ENCODE measurements around the gene SLC9A7. TPM values are rescaled to one million over a fixed set of nuclear protein-coding genes. Genes with fewer than 3 reads are reported as not detected.
A peak's percentile ranks its signal among the peaks of the same experiment; 100 is the strongest.

Gene SLC9A7
- total and polyA plus RNA-seq, 3 donors from 2014 or later, result 2.6 to 8.1 (median 7.4) TPM

GRCh38 chrX:46642145-46642544 lies 116.8 kb downstream of the SLC9A7 start:
- Histone ChIP-seq H3K4me3 (no peak overlapping the region), H3K9me3 (no peaks in the 10 kb centered on the region), H3K36me3 (ENCODE audit: low read depth, missing control alignments) (no peaks in the 10 kb centered on the region), H3K4me1 (no peaks in the 10 kb centered on the region), H3K27ac (no peak overlapping the region), H3K27me3 (no peaks in the 10 kb centered on the region)
- intact Hi-C loops (cut with DNase I; ENCODE audit: low total_unique reads), result no loop called here
- WGBS, 2 donors, result 37 to 45% methylated on average over 3 to 4 of the region's 4 CpGs
- TF ChIP-seq CTCF (IDR thresholded peaks at IDR 0.05) (peak; percentile 26 to 42 (median 42)), POLR2A (IDR thresholded peaks at IDR 0.05) (no peak)
- no peak for DNase-seq

- Histone ChIP-seq H3K36me3 (ENCODE audit: low read depth, missing control alignments) (no peaks in the 10 kb centered on the region), H3K27ac (no peak overlapping the region), H3K9me3 (no peaks in the 10 kb centered on the region), H3K4me1 (no peaks in the 10 kb centered on the region), H3K27me3 (no peaks in the 10 kb centered on the region), H3K4me3 (no peak overlapping the region)
- 76 to 80% methylated on average over 2 of the region's 2 CpGs for WGBS, 2 donors
- no peak for TF ChIP-seq CTCF (IDR thresholded peaks at IDR 0.05)
- intact Hi-C loops (cut with DNase I; ENCODE audit: low total_unique reads), result loop anchor here (10.0 kb wide), 1 partner anchor 63 kb away; the partner anchor contains the start of gene CHST7
- DNase-seq, result no peak
These were observed 121.0 kb downstream of the SLC9A7 start for GRCh38 chrX:46637938-46638337.

GRCh38 chrX:46636223-46636622 lies 122.7 kb downstream of the SLC9A7 start:
- Histone ChIP-seq H3K4me3 (no peak overlapping the region), H3K36me3 (ENCODE audit: low read depth, missing control alignments) (no peaks in the 10 kb centered on the region), H3K9me3 (no peaks in the 10 kb centered on the region), H3K27ac (no peak overlapping the region), H3K27me3 (no peaks in the 10 kb centered on the region), H3K4me1 (no peaks in the 10 kb centered on the region)
- DNase-seq, result no peak
- WGBS, 2 donors, result 86 to 87% methylated on average over 6 of the region's 6 CpGs
- intact Hi-C loops (cut with DNase I; ENCODE audit: low total_unique reads), result loop anchor here (10.0 kb wide), 1 partner anchor 61 kb away; the partner anchor contains the start of gene CHST7
- TF ChIP-seq CTCF (IDR thresholded peaks at IDR 0.05) (no peak), POLR2A (IDR thresholded peaks at IDR 0.05) (no peak)

GRCh38 chrX:46635186-46635585 lies 123.7 kb downstream of the SLC9A7 start:
- Histone ChIP-seq H3K9me3 (no peaks in the 10 kb centered on the region), H3K4me3 (no peak overlapping the region), H3K27ac (no peak overlapping the region), H3K4me1 (no peaks in the 10 kb centered on the region), H3K36me3 (ENCODE audit: low read depth, missing control alignments) (no peaks in the 10 kb centered on the region), H3K27me3 (no peaks in the 10 kb centered on the region)
- DNase-seq, result no peak
- TF ChIP-seq CTCF (IDR thresholded peaks at IDR 0.05), result no peak
- no peak for TF ChIP-seq POLR2A (IDR thresholded peaks at IDR 0.05)
- intact Hi-C loops (cut with DNase I; ENCODE audit: low total_unique reads), result loop anchor here (10.0 kb wide), 1 partner anchor 60 kb away; the partner anchor contains the start of gene CHST7
- 95% methylated on average over 2 of the region's 2 CpGs for WGBS, 2 donors

GRCh38 chrX:46634577-46634976 lies 124.3 kb downstream of the SLC9A7 start:
- Histone ChIP-seq H3K27me3 (no peaks in the 10 kb centered on the region), H3K36me3 (ENCODE audit: low read depth, missing control alignments) (no peaks in the 10 kb centered on the region), H3K4me3 (no peak overlapping the region), H3K27ac (no peak overlapping the region), H3K9me3 (no peaks in the 10 kb centered on the region), H3K4me1 (no peaks in the 10 kb centered on the region)
- intact Hi-C loops (cut with DNase I; ENCODE audit: low total_unique reads), result loop anchor here (10.0 kb wide), 1 partner anchor 60 kb away; the partner anchor contains the start of gene CHST7
- DNase-seq, result no peak
- no peak for TF ChIP-seq POLR2A (IDR thresholded peaks at IDR 0.05)
- TF ChIP-seq CTCF (IDR thresholded peaks at IDR 0.05), result no peak
- WGBS, 2 donors, result 75 to 84% methylated on average over 3 of the region's 3 CpGs
